ENCODE results near the gene POU2F2. TPM values are rescaled to one million over a fixed set of nuclear protein-coding genes. Genes with fewer than 3 reads are reported as not detected.

Gene POU2F2
- total RNA-seq, 2 experiments from 2014 or later: 33.5 to 59.5 TPM

DNA sequence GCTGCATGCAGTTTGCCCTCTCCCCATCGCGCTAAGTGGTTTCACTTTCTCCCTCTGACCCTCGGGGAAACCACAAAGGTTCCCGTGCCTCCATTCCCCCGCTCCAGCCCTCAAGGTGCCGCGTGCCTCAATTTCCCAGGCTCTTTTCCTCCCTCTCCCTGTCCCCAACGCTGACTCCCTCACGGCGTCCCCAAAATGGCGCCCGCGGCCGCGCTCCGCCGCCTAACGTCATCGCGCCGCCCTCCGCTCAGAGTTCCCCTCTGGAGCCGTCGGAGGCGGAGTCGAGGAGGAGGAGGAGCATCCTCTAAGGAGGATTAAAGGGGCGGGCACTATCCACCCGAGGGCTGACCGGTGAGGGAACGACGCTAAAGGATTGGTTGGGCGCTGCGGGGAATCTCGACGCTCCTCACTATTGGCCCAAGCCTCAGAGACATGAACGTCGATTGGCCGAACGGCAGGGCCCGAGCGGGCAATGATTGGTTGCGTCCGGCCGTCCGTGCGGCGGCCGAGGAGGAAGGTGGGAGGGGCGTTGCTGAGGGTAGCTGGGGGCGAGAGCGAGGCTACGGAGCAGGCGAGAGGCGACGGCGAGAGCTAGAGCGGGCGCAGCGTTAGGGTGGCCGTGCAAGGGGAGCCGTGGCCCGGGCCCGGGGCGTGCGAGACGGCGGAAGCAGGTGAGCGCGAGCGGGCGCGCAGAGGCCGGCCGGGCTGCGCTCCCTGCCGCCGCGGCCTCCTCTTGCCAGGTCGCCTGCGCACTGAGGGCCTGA lies 56.4 kb downstream of the POU2F2 start, which contains the start of gene ZNF574:
Gene ZNF574 (plus strand): TSS at position 551 of the 764 bp plus-strand sequence. CDS start 2,441 bp downstream, outside the sequence.
- no peaks in the 10 kb centered on the region for H3K9me3 ChIP-seq (ENCODE audit: low read length)
- POLR2A ChIA-PET: interaction anchor here (0.6 kb wide), 1 partner anchor 75 kb away, joined by 4 read pairs; no protein-coding TSS in a partner anchor
- peak within 1 kb of the TSS; percentile 77 for H3K27ac ChIP-seq (ENCODE audit: low read depth, low read length, poor library complexity, severe bottlenecking)
- DNase-seq (ENCODE audit: low spot score): peak; percentile 100
- peaks cover 30% of the 10 kb centered on the region for H3K36me3 ChIP-seq (ENCODE audit: insufficient read depth, low read length)
- BruUV-seq (replicated peaks): no TSS peak
- peaks cover 30% of the 10 kb centered on the region for H3K79me2 ChIP-seq (ENCODE audit: insufficient read depth, low read depth, low read length)
- H3K4me3 ChIP-seq (ENCODE audit: low read depth, low read length, poor library complexity, severe bottlenecking): peak within 1 kb of the TSS; percentile 99
- H3K4me2 ChIP-seq (ENCODE audit: low read length): peak within 1 kb of the TSS; percentile 92
- H3K4me1 ChIP-seq (ENCODE audit: insufficient read depth, low read length, poor library complexity, severe bottlenecking): peaks cover 20% of the 10 kb centered on the region
- CTCF ChIA-PET (ENCODE audit: unreplicated experiment): interaction anchor here (0.9 kb wide), 1 partner anchor 29 kb away, joined by 3 read pairs; no protein-coding TSS in a partner anchor
- peaks cover 16% of the 10 kb centered on the region for H4K20me1 ChIP-seq (ENCODE audit: insufficient read depth, low read length)
- H3K9me2 ChIP-seq (ENCODE audit: insufficient read depth, low read length): no peaks in the 10 kb centered on the region
- intact Hi-C loops (cut with micrococcal nuclease; ENCODE audit: unreplicated experiment): no loop called here
- TF ChIP-seq, protein P1, sequence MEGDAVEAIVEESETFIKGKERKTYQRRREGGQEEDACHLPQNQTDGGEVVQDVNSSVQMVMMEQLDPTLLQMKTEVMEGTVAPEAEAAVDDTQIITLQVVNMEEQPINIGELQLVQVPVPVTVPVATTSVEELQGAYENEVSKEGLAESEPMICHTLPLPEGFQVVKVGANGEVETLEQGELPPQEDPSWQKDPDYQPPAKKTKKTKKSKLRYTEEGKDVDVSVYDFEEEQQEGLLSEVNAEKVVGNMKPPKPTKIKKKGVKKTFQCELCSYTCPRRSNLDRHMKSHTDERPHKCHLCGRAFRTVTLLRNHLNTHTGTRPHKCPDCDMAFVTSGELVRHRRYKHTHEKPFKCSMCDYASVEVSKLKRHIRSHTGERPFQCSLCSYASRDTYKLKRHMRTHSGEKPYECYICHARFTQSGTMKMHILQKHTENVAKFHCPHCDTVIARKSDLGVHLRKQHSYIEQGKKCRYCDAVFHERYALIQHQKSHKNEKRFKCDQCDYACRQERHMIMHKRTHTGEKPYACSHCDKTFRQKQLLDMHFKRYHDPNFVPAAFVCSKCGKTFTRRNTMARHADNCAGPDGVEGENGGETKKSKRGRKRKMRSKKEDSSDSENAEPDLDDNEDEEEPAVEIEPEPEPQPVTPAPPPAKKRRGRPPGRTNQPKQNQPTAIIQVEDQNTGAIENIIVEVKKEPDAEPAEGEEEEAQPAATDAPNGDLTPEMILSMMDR (conservative IDR thresholded peaks at IDR 0.05; ENCODE audit: low read length): no peak
- TF ChIP-seq EZH2phosphoT487 (IDR thresholded peaks at IDR 0.05; ENCODE audit: borderline replicate concordance, low read depth, low read length): no peak
- H2AFZ ChIP-seq (ENCODE audit: low read length): peak within 1 kb of the TSS; percentile 49; the same call in 1 of the 2 replicates

- CTCF ChIA-PET (ENCODE audit: unreplicated experiment): no interaction called here
- POLR2A ChIA-PET: no interaction called here
- Histone ChIP-seq H3K36me3 (ENCODE audit: insufficient read depth, low read length) (peaks cover 25% of the 10 kb centered on the region), H3K79me2 (ENCODE audit: insufficient read depth, low read depth, low read length) (peaks cover 30% of the 10 kb centered on the region), H2AFZ (ENCODE audit: low read length) (peak overlapping the region; percentile 49; the same call in 1 of the 2 replicates), H3K4me2 (ENCODE audit: low read length) (peak overlapping the region; percentile 87), H3K9me3 (ENCODE audit: low read length) (no peaks in the 10 kb centered on the region), H3K4me1 (ENCODE audit: insufficient read depth, low read length, poor library complexity, severe bottlenecking) (peaks cover 20% of the 10 kb centered on the region), H3K4me3 (ENCODE audit: low read depth, low read length, poor library complexity, severe bottlenecking) (peak overlapping the region; percentile 76), H4K20me1 (ENCODE audit: insufficient read depth, low read length) (peaks cover 16% of the 10 kb centered on the region), H3K27ac (ENCODE audit: low read depth, low read length, poor library complexity, severe bottlenecking) (peak overlapping the region; percentile 77), H3K9me2 (ENCODE audit: insufficient read depth, low read length) (no peaks in the 10 kb centered on the region)
- BruUV-seq (replicated peaks): no TSS peak
- DNase-seq (ENCODE audit: low spot score): no peak
- intact Hi-C loops (cut with micrococcal nuclease; ENCODE audit: unreplicated experiment): no loop called here
- TF ChIP-seq EZH2phosphoT487 (IDR thresholded peaks at IDR 0.05; ENCODE audit: borderline replicate concordance, low read depth, low read length): no peak
- TF ChIP-seq, protein P1 (conservative IDR thresholded peaks at IDR 0.05; ENCODE audit: low read length): no peak
Observed at GRCh38 chr19:42075364-42075615, 57.0 kb downstream of the POU2F2 start.

Measured in OCI-LY7 (cell line).